Loucy (cell line): ENCODE results near the gene TMEM181.
"Not testable (repeated sequence)": the region's sequence is repeated elsewhere in the genome, so short reads cannot be mapped to it uniquely, and the experiment has no call there.

Experiments
- H2AFZ ChIP-seq: fragments of 200-600 bp; sonication (generic); 2 replicates; pipeline ENCODE4 v1.6.0; 2016; ENCODE audit warnings: antibody characterized with exemption, mild to moderate bottlenecking, low read length, moderate library complexity
- H3F3A ChIP-seq: fragments of 200-600 bp; 2 replicates; pipeline ENCODE4 v1.6.0; 2016; ENCODE audit warnings: antibody characterized with exemption, low read depth, mild to moderate bottlenecking
- H3K27me3 ChIP-seq: fragments of 200-600 bp; sonication (generic); 2 replicates; pipeline ENCODE4 v1.6.1; 2014; ENCODE audit warnings: low read length, mild to moderate bottlenecking; ENCODE audit not compliant: insufficient read depth, poor library complexity, severe bottlenecking
- H3K36me3 ChIP-seq: fragments of 200-600 bp; sonication (generic); 2 replicates; pipeline ENCODE4 v1.6.1; 2016; ENCODE audit warnings: low read length; ENCODE audit not compliant: insufficient read depth
- H3K4me1 ChIP-seq: fragments of 200-600 bp; sonication (generic); 2 replicates; pipeline ENCODE4 v1.5.1; 2014; ENCODE audit warnings: low read length, mild to moderate bottlenecking; ENCODE audit not compliant: insufficient read depth, poor library complexity, severe bottlenecking
- H3K4me2 ChIP-seq: fragments of 200-600 bp; sonication (generic); 2 replicates; pipeline ENCODE4 v1.6.0; 2014; ENCODE audit warnings: antibody characterized with exemption, low read length, low read depth, mild to moderate bottlenecking; ENCODE audit not compliant: poor library complexity, severe bottlenecking
- H3K4me3 ChIP-seq: fragments of 200-600 bp; sonication (generic); 2 replicates; pipeline ENCODE4 v1.5.1; 2014; ENCODE audit warnings: low read length, mild to moderate bottlenecking, mixed read lengths; ENCODE audit not compliant: poor library complexity, severe bottlenecking
- H3K79me2 ChIP-seq: fragments of 200-600 bp; sonication (generic); 2 replicates; pipeline ENCODE4 v1.6.1; 2014; ENCODE audit warnings: low read length; ENCODE audit not compliant: insufficient read depth
- H3K9ac ChIP-seq: fragments of 200-600 bp; sonication (generic); 2 replicates; pipeline ENCODE4 v1.6.0; 2014; ENCODE audit warnings: mild to moderate bottlenecking, low read depth, low read length, moderate library complexity; ENCODE audit not compliant: poor library complexity, severe bottlenecking
- H3K9me2 ChIP-seq: fragments of 200-600 bp; sonication (generic); replicated peaks from 2 replicates; pipeline ENCODE4 v1.6.1; 2016; ENCODE audit warnings: low read depth, low read length, mixed read lengths
- H3K9me3 ChIP-seq: fragments of 200-600 bp; sonication (generic); 2 replicates; pipeline ENCODE4 v1.6.1; 2014; ENCODE audit warnings: mild to moderate bottlenecking, antibody characterized with exemption, low read length, low read depth; ENCODE audit not compliant: insufficient read depth
- H4K20me1 ChIP-seq: fragments of 200-600 bp; sonication (generic); 2 replicates; pipeline ENCODE4 v1.6.0; 2014; ENCODE audit warnings: antibody characterized with exemption, low read length, mild to moderate bottlenecking; ENCODE audit not compliant: insufficient read depth, poor library complexity, severe bottlenecking
- CTCF ChIP-seq: fragments of 200-600 bp; sonication (generic); conservative IDR thresholded peaks from 2 replicates; pipeline ENCODE4 v1.5.1; 2014; ENCODE audit warnings: mild to moderate bottlenecking, antibody characterized with exemption, low read length
- EZH2phosphoT487 ChIP-seq: fragments of 200-600 bp; IDR thresholded peaks from 2 replicates; pipeline ENCODE4 v1.6.1; 2018; ENCODE audit warnings: antibody characterized with exemption, mild to moderate bottlenecking, moderate library complexity, borderline replicate concordance

The TMEM181 gene

DNA sequence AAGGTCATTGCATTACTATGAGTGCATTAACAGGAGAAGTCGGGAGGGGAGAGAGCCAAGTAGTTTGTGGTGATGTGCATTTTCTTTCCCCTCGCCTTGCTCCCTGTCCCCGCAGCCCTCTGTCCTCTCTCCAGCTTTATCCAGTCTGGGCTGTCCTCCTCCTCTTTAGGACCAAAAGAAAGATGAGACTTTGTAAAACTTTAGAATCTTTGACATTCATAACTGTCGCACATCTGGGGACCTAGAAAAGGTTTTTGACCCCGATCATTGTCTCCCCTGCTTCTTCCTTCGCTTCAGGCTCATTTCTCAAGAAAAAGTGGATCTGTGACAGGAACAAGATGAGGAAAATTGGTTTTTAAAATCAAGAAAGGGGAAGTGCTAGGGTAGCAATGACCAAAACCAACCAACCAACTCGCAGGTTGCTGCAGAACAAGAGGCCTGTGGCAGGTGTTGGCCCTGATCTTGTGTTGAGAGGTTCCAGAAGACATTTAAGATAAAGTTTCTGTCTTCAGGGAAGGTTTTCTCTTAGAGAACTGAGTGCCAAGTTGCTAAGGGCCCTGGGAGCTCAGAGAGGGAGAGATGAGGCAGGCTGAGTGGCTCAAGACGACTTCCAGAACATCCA lies 107.6 kb downstream of the TMEM181 start:
- Histone ChIP-seq H4K20me1 (no peaks in the 10 kb centered on the region), H3K9ac (no peak overlapping the region), H3K4me3 (no peak overlapping the region), H3K9me3 (no peaks in the 10 kb centered on the region), H3K4me1 (no peaks in the 10 kb centered on the region), H3K4me2 (no peak overlapping the region), H3F3A (no peaks in the 10 kb centered on the region), H3K36me3 (no peaks in the 10 kb centered on the region), H3K27me3 (peaks cover 63% of the 10 kb centered on the region), H2AFZ (no peak overlapping the region), H3K79me2 (no peaks in the 10 kb centered on the region), H3K9me2 (no peaks in the 10 kb centered on the region)
- TF ChIP-seq CTCF, result no peak
- TF ChIP-seq EZH2phosphoT487, result no peak

GRCh38 chr6:158668707-158669103 lies 108.8 kb downstream of the TMEM181 start:
- Histone ChIP-seq H3F3A (no peaks in the 10 kb centered on the region), H3K4me1 (no peaks in the 10 kb centered on the region), H3K79me2 (no peaks in the 10 kb centered on the region), H3K9ac (no peak overlapping the region), H3K4me3 (no peak overlapping the region), H2AFZ (no peak overlapping the region), H4K20me1 (no peaks in the 10 kb centered on the region), H3K36me3 (no peaks in the 10 kb centered on the region), H3K27me3 (peaks cover 50% of the 10 kb centered on the region), H3K9me3 (no peaks in the 10 kb centered on the region), H3K4me2 (no peak overlapping the region), H3K9me2 (no peaks in the 10 kb centered on the region)
- TF ChIP-seq CTCF, result no peak
- TF ChIP-seq EZH2phosphoT487, result no peak

GRCh38 chr6:158669145-158670035 lies 109.5 kb downstream of the TMEM181 start:
- Histone ChIP-seq H3K4me3 (no peak overlapping the region), H3K9ac (no peak overlapping the region), H3K9me3 (no peaks in the 10 kb centered on the region), H3K9me2 (no peaks in the 10 kb centered on the region), H3F3A (no peaks in the 10 kb centered on the region), H3K4me1 (no peaks in the 10 kb centered on the region), H3K79me2 (no peaks in the 10 kb centered on the region), H3K27me3 (peaks cover 43% of the 10 kb centered on the region), H4K20me1 (no peaks in the 10 kb centered on the region), H2AFZ (no peak overlapping the region), H3K36me3 (no peaks in the 10 kb centered on the region), H3K4me2 (no peak overlapping the region)
- TF ChIP-seq EZH2phosphoT487 (no peak), CTCF (no peak)

DNA sequence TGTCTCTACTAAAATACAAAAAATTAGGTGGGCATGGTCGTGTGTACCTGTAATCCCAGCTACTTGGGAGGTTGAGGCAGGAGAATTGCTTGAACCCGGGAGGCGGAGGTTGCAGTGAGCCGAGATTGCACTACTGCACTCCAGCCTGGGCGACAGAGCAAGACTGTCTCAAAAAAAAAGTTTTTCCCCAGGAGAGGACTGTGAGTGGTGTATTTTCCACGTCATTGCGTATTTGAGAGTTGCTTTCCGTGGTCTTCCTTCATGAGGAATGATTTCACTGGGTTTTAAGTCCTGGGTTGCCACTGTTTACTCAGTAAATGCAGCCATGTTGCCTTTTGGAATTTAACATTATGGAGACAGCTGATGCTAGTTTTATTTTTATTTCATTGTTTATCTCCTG lies 112.2 kb downstream of the TMEM181 start:
- H3K9ac ChIP-seq, result not testable (repeated sequence)

More for the DNA sequence above, 112.2 kb downstream of the TMEM181 start:
- H3F3A ChIP-seq, H4K20me1 ChIP-seq, H3K4me1 ChIP-seq, H3K4me2 ChIP-seq, H3K9me3 ChIP-seq, H3K9me2 ChIP-seq, H3K4me3 ChIP-seq, H3K36me3 ChIP-seq, H3K79me2 ChIP-seq, H2AFZ ChIP-seq: not testable (repeated sequence)
- peaks cover 19% of the 10 kb centered on the region for H3K27me3 ChIP-seq
